AG10803 (cell line): ENCODE data around the gene CUL4A.
A peak's percentile ranks its signal among the peaks of the same experiment; 100 is the strongest.
"Not testable (repeated sequence)": the region's sequence is repeated elsewhere in the genome, so short reads cannot be mapped to it uniquely, and the experiment has no call there.

Experiments
- DNase-seq: peaks from one replicate; pipeline ENCODE4 v3.0.0; 2010; ENCODE audit warnings: low read depth
- H3K4me3 ChIP-seq: 2 replicates; pipeline ENCODE4 v1.5.1; 2011; ENCODE audit warnings: mild to moderate bottlenecking, low read length, control low read depth
- CTCF ChIP-seq: conservative IDR thresholded peaks from 2 replicates; pipeline ENCODE4 v1.5.1; 2011; ENCODE audit warnings: mild to moderate bottlenecking, low read length, control low read depth, inconsistent platforms

CUL4A gene

GRCh38 chr13:113239357-113239756 lies 29.9 kb downstream of the CUL4A start:
- DNase-seq: no peak
- TF ChIP-seq CTCF: no peak
- H3K4me3 ChIP-seq: no peak overlapping the region

- H3K4me3 ChIP-seq: no peak overlapping the region
- no peak for DNase-seq
- no peak for TF ChIP-seq CTCF
These were observed 30.6 kb downstream of the CUL4A start for GRCh38 chr13:113239986-113240385.

GRCh38 chr13:113241623-113242022 lies 32.2 kb downstream of the CUL4A start:
- not testable (repeated sequence) for DNase-seq, H3K4me3 ChIP-seq

- no peak for TF ChIP-seq CTCF
- no peak overlapping the region for H3K4me3 ChIP-seq
- DNase-seq: no peak
These were observed 34.4 kb downstream of the CUL4A start for GRCh38 chr13:113243847-113244246.

- peak; percentile 3 for DNase-seq
- TF ChIP-seq CTCF: peak; percentile 38
- H3K4me3 ChIP-seq: no peak overlapping the region
These were observed 36.7 kb downstream of the CUL4A start for GRCh38 chr13:113245849-113246796.

GRCh38 chr13:113252516-113253095 lies 43.2 kb downstream of the CUL4A start:
- no peak overlapping the region for H3K4me3 ChIP-seq
- no peak for TF ChIP-seq CTCF

GRCh38 chr13:113257908-113258307 lies 48.5 kb downstream of the CUL4A start:
- not testable (repeated sequence) for DNase-seq, H3K4me3 ChIP-seq

More at GRCh38 chr13:113252516-113253095, 43.2 kb downstream of the CUL4A start:
- no peak for DNase-seq

GRCh38 chr13:113258321-113259054 lies 49.1 kb downstream of the CUL4A start:
- no peak for TF ChIP-seq CTCF
- DNase-seq: no peak
- H3K4me3 ChIP-seq: no peak overlapping the region
